Measurements from ENCODE around the gene GLDN.

GLDN gene

DNA sequence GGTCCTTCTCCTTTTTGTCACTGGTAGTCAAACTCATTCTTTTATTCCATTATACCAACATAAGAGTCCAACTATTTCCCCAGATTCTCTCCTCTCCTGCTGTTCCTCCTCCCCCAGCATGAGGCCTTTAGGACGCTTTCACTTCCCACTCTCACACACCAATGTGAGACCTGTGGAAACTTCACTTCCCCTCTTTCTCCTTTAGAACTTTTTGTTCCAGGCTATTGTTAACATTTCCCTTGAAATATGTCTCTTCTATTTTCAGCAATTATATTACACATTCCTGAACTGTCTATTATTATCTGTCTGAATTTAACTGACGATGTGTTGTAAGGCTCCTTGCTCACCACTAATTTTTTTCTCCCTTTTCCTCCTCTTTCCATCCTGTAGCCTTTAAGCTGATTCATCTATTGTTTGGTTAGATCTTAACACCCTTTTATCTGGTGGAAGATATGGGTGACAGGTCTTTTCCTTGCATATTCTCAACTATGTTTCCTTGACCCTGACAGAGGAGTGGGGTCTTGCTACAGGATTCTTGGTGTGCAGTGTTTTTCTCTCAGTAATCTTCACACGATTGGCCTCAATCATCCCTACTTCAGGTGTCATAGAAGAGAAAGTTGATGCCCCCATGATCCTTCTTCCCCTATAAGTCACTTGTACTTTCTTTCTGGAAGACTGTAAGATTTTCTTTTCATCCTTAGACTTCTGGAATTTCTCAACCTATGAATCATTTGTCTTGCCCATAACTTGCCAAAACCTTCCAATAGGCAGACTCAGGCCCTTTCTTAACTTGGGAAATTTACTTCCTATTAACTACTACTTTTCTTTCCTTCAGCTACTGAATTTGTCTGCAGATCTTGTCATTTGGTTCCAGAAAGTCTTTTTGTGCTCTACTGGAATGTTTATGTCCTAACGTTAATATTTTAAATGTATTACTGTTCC lies 9.0 kb upstream of the GLDN start:
- H3K9me3 Mint-ChIP-seq: no peaks in the 10 kb centered on the region
- no peaks in the 10 kb centered on the region for H3K4me1 Mint-ChIP-seq (ENCODE audit: low read depth)
- H3K4me3 Mint-ChIP-seq: no peak overlapping the region
- no peak overlapping the region for H3K27ac Mint-ChIP-seq
- H3K36me3 Mint-ChIP-seq (ENCODE audit: low read depth): no peaks in the 10 kb centered on the region
- DNase-seq (ENCODE audit: low spot score): no peak
- H3K27me3 Mint-ChIP-seq (ENCODE audit: low read depth): no peaks in the 10 kb centered on the region

DNA sequence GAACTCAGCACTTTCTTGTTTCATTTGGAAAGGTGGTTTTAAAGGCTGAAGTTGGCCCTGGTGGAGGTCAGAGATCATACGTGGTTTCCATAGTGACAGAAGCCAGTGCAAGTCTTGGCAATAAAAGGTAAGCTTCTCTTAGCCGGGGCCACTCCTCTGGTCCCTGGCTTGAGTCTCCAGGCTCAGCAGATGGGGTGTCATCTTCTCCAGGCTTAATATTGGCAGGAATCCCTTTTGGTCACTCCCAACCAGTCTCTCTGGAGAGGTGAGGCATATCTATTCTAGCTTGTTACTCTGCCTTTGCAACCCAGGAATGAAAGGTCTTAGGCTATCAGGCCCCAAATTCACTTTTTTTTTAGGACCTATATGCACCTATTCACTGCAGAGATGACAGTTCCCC lies 7.9 kb upstream of the GLDN start:
- Mint-ChIP-seq H3K27me3 (ENCODE audit: low read depth) (no peaks in the 10 kb centered on the region), H3K4me1 (ENCODE audit: low read depth) (no peaks in the 10 kb centered on the region), H3K4me3 (no peak overlapping the region), H3K9me3 (no peaks in the 10 kb centered on the region), H3K36me3 (ENCODE audit: low read depth) (no peaks in the 10 kb centered on the region), H3K27ac (no peak overlapping the region)
- no peak for DNase-seq (ENCODE audit: low spot score)

DNA sequence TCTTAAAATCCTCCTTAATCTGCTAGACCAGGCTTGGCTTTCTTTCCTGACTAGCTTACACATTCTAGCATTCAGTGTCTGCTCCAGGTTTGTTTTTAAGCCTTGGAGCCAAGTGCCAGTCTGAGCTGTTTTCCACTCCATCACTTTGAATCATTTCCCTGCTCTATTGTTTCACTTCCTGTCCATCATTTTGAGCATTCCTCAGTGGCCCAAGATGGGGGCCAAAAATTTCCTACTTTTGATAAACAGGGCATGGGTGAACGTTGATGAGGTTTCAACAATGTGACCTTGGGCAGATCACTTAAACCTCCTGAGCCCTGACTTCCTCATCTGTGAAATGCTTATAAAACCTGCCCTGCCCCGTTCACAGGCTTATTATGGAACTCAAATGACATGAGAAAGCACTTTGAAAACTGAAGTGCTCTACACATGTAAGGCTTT lies 7.4 kb upstream of the GLDN start:
- H3K4me1 Mint-ChIP-seq (ENCODE audit: low read depth): no peaks in the 10 kb centered on the region
- no peak overlapping the region for H3K4me3 Mint-ChIP-seq
- H3K27ac Mint-ChIP-seq: no peak overlapping the region
- H3K9me3 Mint-ChIP-seq: no peaks in the 10 kb centered on the region
- H3K36me3 Mint-ChIP-seq (ENCODE audit: low read depth): no peaks in the 10 kb centered on the region
- no peaks in the 10 kb centered on the region for H3K27me3 Mint-ChIP-seq (ENCODE audit: low read depth)
- DNase-seq (ENCODE audit: low spot score): no peak

DNA sequence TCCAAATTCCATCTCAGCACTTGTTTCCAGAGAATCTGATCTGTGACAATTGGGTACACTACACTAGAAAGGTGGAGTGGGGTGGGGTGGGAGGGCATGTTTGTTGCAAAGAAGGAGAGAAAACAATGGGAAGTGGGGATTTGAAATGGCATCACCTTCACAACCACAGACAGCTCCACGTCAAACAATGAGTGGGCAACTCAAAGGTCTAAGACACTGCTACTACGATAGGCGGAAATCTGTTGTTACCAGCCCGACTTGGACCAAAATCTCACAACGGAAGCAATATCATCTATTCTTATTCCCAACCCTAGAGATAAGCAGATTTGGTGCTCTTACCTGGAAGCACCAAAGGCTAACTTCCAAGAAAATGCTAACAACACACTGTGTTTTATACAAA lies 6.4 kb upstream of the GLDN start:
- H3K27ac Mint-ChIP-seq: no peak overlapping the region

DNA sequence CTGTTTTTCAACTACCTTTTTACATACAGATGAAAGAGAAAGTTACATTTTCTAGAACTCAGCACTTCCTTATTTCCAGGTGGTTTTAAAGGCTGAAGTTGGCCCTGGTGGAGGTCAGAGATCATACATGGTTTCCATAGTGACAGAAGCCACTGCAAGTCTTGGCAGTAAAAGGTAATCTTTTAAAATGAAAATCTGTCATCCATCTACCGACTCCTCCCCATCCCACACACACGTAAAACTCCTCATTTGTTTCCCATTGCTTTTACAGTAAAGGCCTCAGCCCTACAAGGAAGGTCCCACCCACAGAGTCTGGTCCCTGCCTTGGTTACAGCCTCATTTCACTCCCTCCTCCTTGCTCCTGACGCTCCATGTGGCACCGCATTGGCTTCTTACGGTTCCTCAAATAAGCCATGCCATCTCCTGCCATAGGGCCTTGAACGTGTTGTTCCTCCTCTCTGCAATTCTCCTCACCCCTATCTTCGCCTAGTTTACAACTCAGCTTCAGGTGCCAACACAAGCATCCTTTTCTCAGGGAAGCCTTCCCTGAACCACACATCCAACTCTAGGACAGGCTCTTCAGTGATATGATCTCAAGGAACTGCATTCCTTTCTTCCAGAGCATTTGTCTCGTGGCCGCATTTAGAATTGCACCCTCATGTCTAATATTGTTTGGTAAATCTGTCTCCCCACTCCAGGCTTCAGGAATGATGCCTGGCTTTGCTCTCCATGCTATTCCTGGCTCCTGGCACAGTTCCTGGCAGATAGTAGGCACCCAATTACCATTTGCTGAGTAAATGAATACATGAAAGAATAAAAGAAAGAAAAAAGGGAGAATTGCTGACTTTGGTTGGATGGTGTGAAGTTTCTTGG lies 5.7 kb upstream of the GLDN start:
- Mint-ChIP-seq H3K4me1 (ENCODE audit: low read depth) (no peaks in the 10 kb centered on the region), H3K9me3 (no peaks in the 10 kb centered on the region), H3K27ac (no peak overlapping the region), H3K36me3 (ENCODE audit: low read depth) (no peaks in the 10 kb centered on the region), H3K27me3 (ENCODE audit: low read depth) (peaks cover 11% of the 10 kb centered on the region), H3K4me3 (no peak overlapping the region)
- DNase-seq (ENCODE audit: low spot score): no peak

More for the DNA sequence above, 6.4 kb upstream of the GLDN start:
- Mint-ChIP-seq H3K36me3 (ENCODE audit: low read depth) (no peaks in the 10 kb centered on the region), H3K4me1 (ENCODE audit: low read depth) (no peaks in the 10 kb centered on the region), H3K9me3 (no peaks in the 10 kb centered on the region), H3K27me3 (ENCODE audit: low read depth) (peaks cover 6% of the 10 kb centered on the region), H3K4me3 (no peak overlapping the region)
- DNase-seq (ENCODE audit: low spot score): no peak

DNA sequence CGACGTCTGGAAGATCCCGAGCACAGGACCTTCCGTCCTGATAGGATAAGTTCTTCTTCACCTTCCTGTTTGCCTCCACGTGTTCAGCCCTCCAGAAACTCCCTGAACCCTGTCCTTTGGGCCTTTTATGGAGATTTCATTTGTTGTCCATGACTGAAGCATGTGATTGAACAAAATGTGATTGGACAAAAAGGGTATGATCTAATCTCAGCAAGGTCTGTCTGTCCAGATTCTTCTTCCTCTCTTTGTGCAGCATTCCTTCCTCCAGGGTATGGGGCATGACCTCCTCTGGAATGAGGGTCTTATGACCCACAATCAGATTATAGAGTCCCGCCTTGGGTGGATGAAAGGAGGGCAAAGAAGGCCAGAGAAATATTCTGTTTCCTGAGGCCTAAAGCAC lies 3.0 kb upstream of the GLDN start, which contains the start of gene CYP19A1:
Gene CYP19A1 (minus strand): TSS at position 101 of the 400 bp plus-strand sequence. CDS start 95,684 bp downstream, outside the sequence.
- Mint-ChIP-seq H3K27ac (no peak within 1 kb of the TSS), H3K36me3 (ENCODE audit: low read depth) (no peaks in the 10 kb centered on the region), H3K4me1 (ENCODE audit: low read depth) (no peaks in the 10 kb centered on the region), H3K4me3 (no peak within 1 kb of the TSS), H3K27me3 (ENCODE audit: low read depth) (peaks cover 32% of the 10 kb centered on the region), H3K9me3 (no peaks in the 10 kb centered on the region)
- DNase-seq (ENCODE audit: low spot score): no peak

DNA sequence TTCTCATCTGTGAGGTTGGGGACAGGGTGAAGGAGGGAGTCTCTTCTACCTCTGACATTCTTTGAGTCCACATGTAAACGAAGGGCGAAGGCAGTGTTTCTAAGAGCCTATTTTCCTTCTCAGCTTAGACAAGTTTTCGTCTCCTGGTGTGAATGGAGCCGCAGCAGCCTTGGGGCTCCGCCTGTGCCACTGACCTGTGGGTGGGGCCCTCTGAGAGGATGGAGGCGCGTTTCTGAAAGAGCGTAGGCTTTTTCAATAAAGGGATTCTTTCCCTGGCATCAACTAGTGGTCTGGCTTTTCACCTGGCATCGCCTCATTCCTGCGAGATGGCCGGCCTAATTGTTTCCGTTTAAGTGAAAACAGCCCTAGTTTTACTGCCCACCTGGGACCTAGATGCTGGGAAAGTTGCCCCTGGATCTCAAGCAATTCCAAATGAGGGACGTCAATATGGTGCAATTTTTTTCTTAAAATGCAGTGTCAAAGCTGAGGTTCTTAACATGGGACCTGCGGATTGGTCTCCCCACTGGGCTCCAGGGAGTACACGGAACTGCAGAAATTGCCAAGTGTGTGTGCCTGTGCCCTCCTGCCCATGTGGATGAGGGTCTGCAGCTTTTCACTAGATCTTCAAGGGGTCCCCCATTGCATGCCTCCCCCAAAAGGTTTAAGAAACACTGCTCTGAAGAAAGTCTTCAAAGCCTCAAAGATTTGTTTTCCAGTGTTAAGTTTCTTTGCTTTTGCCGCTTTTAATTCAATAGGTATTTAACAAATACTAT lies 958 bp downstream of the GLDN start:
- Mint-ChIP-seq H3K4me1 (ENCODE audit: low read depth) (no peaks in the 10 kb centered on the region), H3K4me3 (no peak overlapping the region), H3K27me3 (ENCODE audit: low read depth) (peaks cover 53% of the 10 kb centered on the region), H3K9me3 (no peaks in the 10 kb centered on the region), H3K36me3 (ENCODE audit: low read depth) (no peaks in the 10 kb centered on the region), H3K27ac (no peak overlapping the region)
- no peak for DNase-seq (ENCODE audit: low spot score)

DNA sequence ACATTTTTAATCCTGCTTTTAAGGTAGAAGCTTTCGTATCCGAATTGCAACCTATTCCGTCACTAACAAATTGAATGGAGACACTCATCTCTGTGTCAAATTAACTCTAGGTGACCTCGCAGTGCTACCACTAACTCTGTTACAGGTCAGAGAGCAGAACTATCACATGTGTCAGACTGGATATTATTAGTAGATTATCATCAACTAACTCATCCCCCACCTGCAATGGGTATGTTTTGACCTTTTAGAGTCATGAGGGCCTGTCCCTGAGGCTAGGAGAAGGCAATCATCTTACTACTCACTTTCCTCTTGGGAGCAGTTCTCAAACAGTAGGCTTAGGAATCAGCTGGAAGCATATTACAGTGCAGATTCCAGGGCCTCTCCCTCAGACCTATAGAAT lies 2.0 kb downstream of the GLDN start:
- no peak for DNase-seq (ENCODE audit: low spot score)
- no peaks in the 10 kb centered on the region for H3K36me3 Mint-ChIP-seq (ENCODE audit: low read depth)
- H3K27ac Mint-ChIP-seq: no peak overlapping the region
- no peaks in the 10 kb centered on the region for H3K4me1 Mint-ChIP-seq (ENCODE audit: low read depth)
- H3K27me3 Mint-ChIP-seq (ENCODE audit: low read depth): peaks cover 53% of the 10 kb centered on the region
- H3K9me3 Mint-ChIP-seq: no peaks in the 10 kb centered on the region
- no peak overlapping the region for H3K4me3 Mint-ChIP-seq

DNA sequence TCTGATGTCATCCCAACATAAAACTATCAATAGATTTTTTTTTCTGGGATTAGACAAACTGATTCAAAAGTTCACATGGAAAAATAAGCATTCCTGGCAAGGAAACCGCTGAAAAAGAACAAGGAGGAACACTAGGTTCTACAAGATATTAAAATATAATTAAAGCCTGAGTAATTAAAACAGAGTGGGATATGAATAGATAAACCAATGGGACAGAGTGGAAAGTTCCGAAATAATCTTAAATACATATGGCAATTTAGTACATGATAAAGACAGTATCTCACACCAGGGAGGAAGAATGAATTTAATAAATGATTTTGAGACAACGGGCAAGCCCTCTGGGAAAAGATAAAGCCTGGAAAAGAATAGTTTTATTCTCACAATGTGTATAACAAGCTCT lies 4.7 kb downstream of the GLDN start:
- Mint-ChIP-seq H3K4me3 (no peak overlapping the region), H3K4me1 (ENCODE audit: low read depth) (peaks cover 4% of the 10 kb centered on the region), H3K9me3 (no peaks in the 10 kb centered on the region), H3K27me3 (ENCODE audit: low read depth) (peaks cover 38% of the 10 kb centered on the region), H3K36me3 (ENCODE audit: low read depth) (no peaks in the 10 kb centered on the region), H3K27ac (no peak overlapping the region)
- no peak for DNase-seq (ENCODE audit: low spot score)

DNA sequence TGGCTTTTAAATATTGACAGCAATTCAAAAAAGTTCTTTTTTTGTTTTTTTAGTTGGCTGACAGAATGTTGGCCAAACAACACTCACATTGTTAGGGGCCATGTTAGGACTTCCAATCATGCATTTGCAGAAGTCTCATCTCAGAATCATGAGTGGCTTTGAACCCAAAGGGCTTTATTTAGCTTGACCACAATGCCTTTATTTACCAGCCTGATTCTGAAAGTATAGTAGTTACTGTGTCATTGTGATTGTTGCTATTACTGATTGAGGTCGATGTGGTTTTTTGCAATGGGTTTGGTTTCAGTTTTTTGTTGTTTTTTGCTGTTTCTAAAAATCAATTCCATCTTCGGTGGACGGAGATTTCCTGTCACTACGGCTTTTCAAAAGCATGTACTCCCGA lies 7.2 kb downstream of the GLDN start:
- Mint-ChIP-seq H3K4me3 (no peak overlapping the region), H3K27me3 (ENCODE audit: low read depth) (peaks cover 29% of the 10 kb centered on the region), H3K4me1 (ENCODE audit: low read depth) (peaks cover 4% of the 10 kb centered on the region)

DNA sequence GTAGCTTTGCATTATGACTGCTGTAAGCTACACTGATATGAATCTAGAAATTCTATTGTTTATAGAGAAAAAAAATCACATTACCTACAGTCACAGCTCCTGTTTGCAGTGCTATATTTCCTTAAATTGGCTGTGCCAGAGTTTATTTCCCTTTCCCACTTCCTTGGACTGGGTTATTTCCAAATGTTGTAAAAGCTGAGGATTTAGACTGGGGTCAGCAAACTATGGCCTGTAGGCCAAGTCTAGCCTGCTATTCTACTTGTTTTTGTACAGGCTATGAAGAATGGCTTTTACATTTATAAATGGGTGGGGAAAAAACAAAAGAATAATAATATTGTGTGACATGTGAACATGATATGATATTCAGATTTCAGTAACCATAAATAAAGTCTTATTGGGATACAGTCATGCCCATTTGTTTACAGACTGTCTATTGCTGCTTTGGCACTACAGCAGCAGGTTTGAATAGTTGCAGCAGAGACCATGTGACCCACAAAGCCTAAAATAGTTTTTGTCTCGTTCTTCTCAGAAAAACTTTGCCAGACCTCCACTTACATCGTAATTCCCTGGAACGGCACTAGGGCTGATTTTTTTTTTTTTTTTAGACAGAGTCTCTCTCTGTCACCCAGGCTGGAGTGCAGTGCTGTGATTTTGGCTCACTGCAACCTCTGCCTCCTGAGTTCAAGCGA lies 7.8 kb downstream of the GLDN start:
- Mint-ChIP-seq H3K27me3 (ENCODE audit: low read depth) (peaks cover 26% of the 10 kb centered on the region), H3K36me3 (ENCODE audit: low read depth) (no peaks in the 10 kb centered on the region), H3K9me3 (no peaks in the 10 kb centered on the region), H3K27ac (no peak overlapping the region), H3K4me1 (ENCODE audit: low read depth) (peaks cover 4% of the 10 kb centered on the region), H3K4me3 (no peak overlapping the region)
- DNase-seq (ENCODE audit: low spot score): no peak

More for the DNA sequence above, 7.2 kb downstream of the GLDN start:
- no peaks in the 10 kb centered on the region for H3K36me3 Mint-ChIP-seq (ENCODE audit: low read depth)
- no peak for DNase-seq (ENCODE audit: low spot score)
- H3K27ac Mint-ChIP-seq: no peak overlapping the region
- H3K9me3 Mint-ChIP-seq: no peaks in the 10 kb centered on the region

DNA sequence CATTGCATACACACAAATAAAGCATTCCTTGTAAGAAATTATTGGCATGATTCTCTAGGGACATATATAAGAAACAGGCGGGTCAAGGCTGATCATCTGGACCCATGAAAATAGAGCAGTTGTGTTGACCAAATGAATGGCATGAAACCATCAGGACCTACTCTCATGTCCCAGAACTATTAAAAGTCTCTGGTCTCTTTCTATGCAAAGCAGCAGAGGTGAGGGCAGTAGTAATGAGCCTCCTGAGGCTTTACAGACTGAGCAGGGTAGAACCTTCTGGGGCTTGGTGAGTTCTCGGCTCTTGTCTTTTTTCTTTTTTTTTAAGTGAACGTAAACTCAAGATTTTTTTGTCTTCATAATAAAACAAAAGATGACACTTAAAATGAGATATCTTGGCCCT lies 9.3 kb downstream of the GLDN start:
- H3K27ac Mint-ChIP-seq: no peak overlapping the region
- H3K4me1 Mint-ChIP-seq (ENCODE audit: low read depth): peaks cover 4% of the 10 kb centered on the region
- no peaks in the 10 kb centered on the region for H3K9me3 Mint-ChIP-seq
- peaks cover 20% of the 10 kb centered on the region for H3K27me3 Mint-ChIP-seq (ENCODE audit: low read depth)
- no peak for DNase-seq (ENCODE audit: low spot score)
- H3K36me3 Mint-ChIP-seq (ENCODE audit: low read depth): no peaks in the 10 kb centered on the region
- H3K4me3 Mint-ChIP-seq: no peak overlapping the region

DNA sequence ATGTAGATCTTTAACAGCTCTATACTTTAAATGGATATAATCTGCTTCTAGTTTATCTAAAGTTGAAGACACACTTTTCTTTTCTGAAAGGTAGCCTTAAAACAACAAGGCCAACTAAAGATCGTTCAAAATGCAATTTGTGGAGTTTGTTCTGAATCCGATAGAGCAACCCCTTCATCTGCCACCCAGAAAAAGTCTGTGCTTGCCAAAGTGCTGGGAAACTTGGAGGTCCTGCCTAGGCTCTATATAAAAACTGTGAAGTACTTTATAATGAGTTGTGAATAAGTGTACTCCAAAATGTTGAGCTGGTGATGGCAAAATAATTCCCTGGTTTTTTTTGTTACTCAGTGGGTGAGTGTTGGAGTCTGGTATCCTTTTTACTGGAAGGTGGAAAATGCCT lies 12.5 kb downstream of the GLDN start:
- Mint-ChIP-seq H3K4me3 (no peak overlapping the region), H3K27me3 (ENCODE audit: low read depth) (peaks cover 14% of the 10 kb centered on the region), H3K4me1 (ENCODE audit: low read depth) (no peaks in the 10 kb centered on the region), H3K9me3 (no peaks in the 10 kb centered on the region), H3K36me3 (ENCODE audit: low read depth) (no peaks in the 10 kb centered on the region), H3K27ac (no peak overlapping the region)
- DNase-seq (ENCODE audit: low spot score): no peak

Data from T-helper 2 cell treated with Interferon-gamma antibody and Interleukin-4, amounts not matched to agents 5 μg/mL and 100 μg/mL, for 36 hours (primary cell).